HepG2 (cell line): ENCODE data around the gene EML2. TPM values are rescaled to one million over a fixed set of nuclear protein-coding genes. Genes with fewer than 3 reads are reported as not detected.

Experiments used
- DBP ChIP-seq: sonication (generic); formaldehyde crosslinking; IDR thresholded peaks from 2 replicates; pipeline ENCODE4 v1.4.0; 2020; ENCODE audit warnings: missing genetic modification reagents; ENCODE audit errors: not compliant biosample characterization
- DZIP1 ChIP-seq: sonication (generic); formaldehyde crosslinking; IDR thresholded peaks from 2 replicates; pipeline ENCODE4 v1.5.0; 2020; ENCODE audit warnings: mild to moderate bottlenecking, missing genetic modification reagents
- FOXJ3 ChIP-seq: sonication (generic); formaldehyde crosslinking; IDR thresholded peaks from 2 replicates; pipeline ENCODE4 v1.4.0; 2020; ENCODE audit warnings: missing genetic modification reagents, mild to moderate bottlenecking, borderline replicate concordance
- HHEX ChIP-seq: IDR thresholded peaks from 2 replicates; pipeline ENCODE4 v1.6.1; 2016; ENCODE audit warnings: control low read depth
- HMGA1 ChIP-seq: sonication (generic); formaldehyde crosslinking; conservative IDR thresholded peaks from 2 replicates; pipeline ENCODE4 v1.4.0; 2020; ENCODE audit warnings: missing genetic modification reagents
- HNRNPK ChIP-seq: fragments of 200-400 bp; formaldehyde crosslinking; IDR thresholded peaks from 2 replicates; pipeline ENCODE4 v1.6.1; 2018; ENCODE audit warnings: low read length, low read depth, moderate library complexity, mild to moderate bottlenecking; ENCODE audit not compliant: poor library complexity, severe bottlenecking
- IRF9 ChIP-seq: sonication (generic); formaldehyde crosslinking; IDR thresholded peaks from 2 replicates; pipeline ENCODE4 v1.8.0; 2022; ENCODE audit warnings: missing genetic modification reagents, mild to moderate bottlenecking, borderline replicate concordance
- SALL1 ChIP-seq: sonication (generic); formaldehyde crosslinking; IDR thresholded peaks from 2 replicates; pipeline ENCODE4 v1.8.0; 2022; ENCODE audit warnings: mild to moderate bottlenecking, missing genetic modification reagents
- SNAI1 ChIP-seq: sonication (generic); formaldehyde crosslinking; IDR thresholded peaks from 2 replicates; pipeline ENCODE4 v1.5.0; 2020; ENCODE audit warnings: mild to moderate bottlenecking, missing genetic modification reagents, borderline replicate concordance
- ZBTB4 ChIP-seq: sonication (generic); formaldehyde crosslinking; IDR thresholded peaks from 2 replicates; pipeline ENCODE4 v1.4.0; 2020; ENCODE audit warnings: missing genetic modification reagents, mild to moderate bottlenecking, borderline replicate concordance
- ZFAT ChIP-seq: sonication (generic); formaldehyde crosslinking; conservative IDR thresholded peaks from 2 replicates; pipeline ENCODE4 v1.8.1; 2023; ENCODE audit warnings: missing genetic modification reagents, inconsistent platforms
- ZNF263 ChIP-seq: sonication (generic); formaldehyde crosslinking; IDR thresholded peaks from 2 replicates; pipeline ENCODE4 v1.4.0; 2020; ENCODE audit warnings: missing genetic modification reagents
- ZNF292 ChIP-seq: sonication (generic); formaldehyde crosslinking; IDR thresholded peaks from 2 replicates; pipeline ENCODE4 v1.8.1; 2022; ENCODE audit warnings: mild to moderate bottlenecking, low read depth, missing genetic modification reagents, borderline replicate concordance
- ZNF574 ChIP-seq: sonication (generic); formaldehyde crosslinking; IDR thresholded peaks from 2 replicates; pipeline ENCODE4 v1.4.0; 2020; ENCODE audit warnings: missing genetic modification reagents
- ZNF773 ChIP-seq: sonication (generic); formaldehyde crosslinking; IDR thresholded peaks from 2 replicates; pipeline ENCODE4 v1.4.0; 2020; ENCODE audit warnings: missing genetic modification reagents, borderline replicate concordance
- ZNF841 ChIP-seq: sonication (generic); formaldehyde crosslinking; IDR thresholded peaks from 2 replicates; pipeline ENCODE4 v1.8.1; 2023; ENCODE audit warnings: missing genetic modification reagents, borderline replicate concordance
- polyA plus RNA-seq, 8 experiments: library from polyadenylated mRNA; depleted of rRNA in 3 of 8; stranded (reverse) in 7 of 8; unstranded in 1 of 8; fragments of >200 nt; fragmentation: Illumina TruSeq in 4 of 8; extraction: Trizol in 4 of 8; gene quantifications; 2 replicates each; pipeline versions ENCODE4 v1.2.1 to v1.2.3, GENCODE V29; 2011 to 2016; ENCODE audit warnings: low read depth in 4 of 8, missing spikeins in 1 of 8, mixed read lengths in 1 of 8; ENCODE audit not compliant: insufficient read depth in 1 of 8
- total RNA-seq, 5 experiments: library from RNA; depleted of rRNA; stranded (reverse); fragments of >200 nt; fragmentation: Illumina TruSeq; extraction: Trizol; gene quantifications; 2 replicates each; pipeline ENCODE4 v1.2.3, GENCODE V29; 2016; ENCODE audit warnings: low read depth in 1 of 5

The EML2 gene
- total and polyA plus RNA-seq, 2 of the 13 experiments (the other 11 are each of a cell fraction or from before 2014, with no cell fraction given): 7.3 to 12.9 TPM

- no peak for TF ChIP-seq ZNF841 (CRISPR knock-in tag)
- TF ChIP-seq ZNF292 (CRISPR knock-in tag): 0 out of 2 replicates have a peak, but pooled peaks have one; percentile 27
- no peak for TF ChIP-seq HHEX (CRISPR knock-in tag)
- TF ChIP-seq ZNF773: no peak
- no peak for TF ChIP-seq DBP (CRISPR knock-in tag)
- TF ChIP-seq HMGA1: no peak
- TF ChIP-seq ZNF574: peak; percentile 75
- peak; percentile 72; the same call in 1 of the 2 replicates for TF ChIP-seq IRF9
- peak; percentile 58; the same call in 1 of the 2 replicates for TF ChIP-seq ZBTB4 (CRISPR knock-in tag)
- TF ChIP-seq ZFAT (CRISPR knock-in tag): no peak
- no peak for TF ChIP-seq FOXJ3 (CRISPR knock-in tag)
- peak; percentile 90 for TF ChIP-seq SALL1 (CRISPR knock-in tag)
- TF ChIP-seq HNRNPK: no peak
- TF ChIP-seq DZIP1: peak; percentile 83; the same call in 1 of the 2 replicates
- no peak for TF ChIP-seq SNAI1 (CRISPR knock-in tag)
- TF ChIP-seq ZNF263 (CRISPR knock-in tag): peak; percentile 40; the same call in 1 of the 2 replicates
These were observed 48.1 kb downstream of the EML2 start (continued) for GRCh38 chr19:45591004-45591637.
